KOPT-K1 (cell line): ENCODE measurements around the gene PIK3AP1.

Source experiments
- H3K27ac ChIP-seq: fragments of 200-600 bp; sonication (generic); 2 replicates; pipeline ENCODE4 v1.5.1; 2016; ENCODE audit warnings: antibody characterized with exemption, mild to moderate bottlenecking, low read depth, low read length; ENCODE audit not compliant: poor library complexity, severe bottlenecking
- H3K36me3 ChIP-seq: fragments of 200-600 bp; sonication (generic); 2 replicates; pipeline ENCODE4 v1.5.1; 2017; ENCODE audit warnings: antibody characterized with exemption, mild to moderate bottlenecking, low read length, moderate library complexity; ENCODE audit not compliant: insufficient read depth
- H3K9me3 ChIP-seq: fragments of 200-600 bp; sonication (generic); 2 replicates; pipeline ENCODE4 v1.5.1; 2017; ENCODE audit warnings: antibody characterized with exemption, low read length, mild to moderate bottlenecking; ENCODE audit not compliant: insufficient read depth, poor library complexity, severe bottlenecking

The PIK3AP1 gene

GRCh38 chr10:96676272-96677112 is 43.8 kb downstream of the PIK3AP1 start:
- Histone ChIP-seq H3K36me3 (no peaks in the 10 kb centered on the region), H3K9me3 (no peaks in the 10 kb centered on the region), H3K27ac (no peak overlapping the region)

DNA sequence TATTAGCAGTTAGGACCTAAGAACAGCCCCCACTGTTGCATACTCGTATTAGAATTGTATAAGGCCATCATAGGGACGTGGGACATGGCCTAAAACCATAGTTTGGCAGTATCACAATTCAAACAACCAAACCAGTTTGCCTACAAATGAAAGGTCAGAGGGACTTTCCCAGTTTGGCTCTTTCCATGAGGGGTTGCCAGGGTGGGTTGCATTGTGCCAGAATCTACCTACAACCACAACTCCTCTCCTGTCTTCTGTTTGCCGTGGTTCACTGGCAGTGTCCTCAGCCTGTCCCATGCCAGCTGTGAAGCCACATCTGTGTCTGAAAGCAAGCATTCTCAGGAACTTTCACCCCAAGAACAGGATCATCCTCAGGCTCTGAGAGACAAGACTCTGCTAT is 44.5 kb downstream of the PIK3AP1 start:
- H3K9me3 ChIP-seq = no peaks in the 10 kb centered on the region
- H3K27ac ChIP-seq = no peak overlapping the region
- H3K36me3 ChIP-seq = no peaks in the 10 kb centered on the region

GRCh38 chr10:96673318-96674099 is 46.8 kb downstream of the PIK3AP1 start:
- no peaks in the 10 kb centered on the region for H3K9me3 ChIP-seq
- H3K36me3 ChIP-seq = no peaks in the 10 kb centered on the region
- no peak overlapping the region for H3K27ac ChIP-seq

GRCh38 chr10:96672481-96673175 is 47.7 kb downstream of the PIK3AP1 start:
- H3K27ac ChIP-seq = no peak overlapping the region
- H3K9me3 ChIP-seq = no peaks in the 10 kb centered on the region
- H3K36me3 ChIP-seq = no peaks in the 10 kb centered on the region

- Histone ChIP-seq H3K27ac (no peak overlapping the region), H3K36me3 (no peaks in the 10 kb centered on the region)
Measured at GRCh38 chr10:96671211-96671890, 49.0 kb downstream of the PIK3AP1 start.

GRCh38 chr10:96670786-96671185 is 49.5 kb downstream of the PIK3AP1 start:
- H3K36me3 ChIP-seq = no peaks in the 10 kb centered on the region
- H3K27ac ChIP-seq = no peak overlapping the region
- no peaks in the 10 kb centered on the region for H3K9me3 ChIP-seq

More at GRCh38 chr10:96671211-96671890, 49.0 kb downstream of the PIK3AP1 start:
- no peaks in the 10 kb centered on the region for H3K9me3 ChIP-seq

- no peaks in the 10 kb centered on the region for H3K36me3 ChIP-seq
- no peak overlapping the region for H3K27ac ChIP-seq
- no peaks in the 10 kb centered on the region for H3K9me3 ChIP-seq
Measured at GRCh38 chr10:96667401-96667800, 52.9 kb downstream of the PIK3AP1 start.

- Histone ChIP-seq H3K27ac (no peak overlapping the region), H3K36me3 (no peaks in the 10 kb centered on the region), H3K9me3 (no peaks in the 10 kb centered on the region)
Measured at GRCh38 chr10:96666741-96667140, 53.6 kb downstream of the PIK3AP1 start.

DNA sequence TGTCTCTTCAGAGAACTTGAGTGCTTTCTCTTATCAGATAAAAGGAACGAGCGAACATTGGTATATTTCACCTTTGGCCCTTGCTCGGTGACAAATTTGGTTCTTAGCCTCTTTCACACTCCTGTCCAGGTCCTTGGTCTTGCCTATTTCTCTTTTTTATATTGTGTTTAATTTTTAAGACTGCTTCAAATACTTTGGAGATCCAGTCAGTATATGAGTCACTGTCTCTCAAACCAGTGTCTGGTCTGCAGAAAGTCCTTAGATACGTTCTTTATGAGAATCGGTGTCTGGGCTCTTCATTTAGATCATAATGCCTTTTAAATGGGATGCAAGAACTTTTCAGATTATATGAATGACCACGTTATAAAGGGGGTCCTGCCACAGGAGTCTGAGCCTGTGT is 55.0 kb downstream of the PIK3AP1 start:
- Histone ChIP-seq H3K36me3 (no peaks in the 10 kb centered on the region), H3K27ac (no peak overlapping the region), H3K9me3 (no peaks in the 10 kb centered on the region)

- H3K36me3 ChIP-seq = no peaks in the 10 kb centered on the region
- H3K9me3 ChIP-seq = no peaks in the 10 kb centered on the region
- H3K27ac ChIP-seq = no peak overlapping the region
Measured at GRCh38 chr10:96664563-96664962, 55.8 kb downstream of the PIK3AP1 start.

GRCh38 chr10:96663797-96664196 is 56.5 kb downstream of the PIK3AP1 start:
- Histone ChIP-seq H3K27ac (no peak overlapping the region), H3K36me3 (no peaks in the 10 kb centered on the region), H3K9me3 (no peaks in the 10 kb centered on the region)

GRCh38 chr10:96661632-96662031 is 58.7 kb downstream of the PIK3AP1 start:
- H3K27ac ChIP-seq = no peak overlapping the region
- no peaks in the 10 kb centered on the region for H3K36me3 ChIP-seq
- H3K9me3 ChIP-seq = no peaks in the 10 kb centered on the region

DNA sequence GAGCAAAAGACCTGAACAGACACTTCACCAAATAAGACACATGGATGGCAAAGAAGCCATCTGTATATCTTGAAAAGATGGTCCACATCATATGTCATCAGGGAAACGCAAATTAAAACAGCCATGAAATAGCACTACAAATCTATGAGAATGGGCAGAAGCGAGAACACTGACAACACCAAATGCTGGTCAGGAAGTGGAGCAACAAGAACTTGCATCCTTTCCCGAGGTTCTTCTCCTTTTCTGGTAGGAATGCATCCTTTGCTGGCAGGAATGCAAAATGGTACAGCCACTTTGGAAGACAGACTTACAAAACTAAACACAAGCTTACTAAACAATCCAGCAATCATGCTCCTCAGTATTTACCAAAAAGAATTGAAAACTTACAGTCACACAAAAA is 60.0 kb downstream of the PIK3AP1 start:
- no peak overlapping the region for H3K27ac ChIP-seq
- H3K36me3 ChIP-seq = no peaks in the 10 kb centered on the region

GRCh38 chr10:96658844-96659243 is 61.5 kb downstream of the PIK3AP1 start:
- Histone ChIP-seq H3K36me3 (no peaks in the 10 kb centered on the region), H3K27ac (no peak overlapping the region)

More for the DNA sequence above, 60.0 kb downstream of the PIK3AP1 start:
- no peaks in the 10 kb centered on the region for H3K9me3 ChIP-seq

DNA sequence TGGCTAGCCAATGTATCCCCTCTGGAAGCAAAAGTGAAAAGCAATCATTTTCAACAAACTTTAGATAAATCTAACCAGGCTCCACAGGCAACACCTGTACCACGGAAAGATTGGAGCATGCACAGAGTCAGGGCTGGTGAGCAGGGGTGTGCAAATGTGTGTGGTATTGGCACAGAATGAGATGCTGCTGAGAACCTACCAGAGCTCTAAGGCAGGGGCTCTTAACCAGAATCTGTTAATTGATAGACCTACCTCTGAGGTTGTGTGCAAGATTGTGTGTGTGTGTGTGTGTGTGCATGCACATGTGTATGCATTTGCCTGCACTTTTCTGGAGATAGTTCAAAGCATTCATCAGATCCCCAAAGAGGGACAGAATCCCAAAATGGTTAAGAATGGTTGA is 62.9 kb downstream of the PIK3AP1 start:
- H3K36me3 ChIP-seq = no peaks in the 10 kb centered on the region
- no peak overlapping the region for H3K27ac ChIP-seq

More at GRCh38 chr10:96658844-96659243, 61.5 kb downstream of the PIK3AP1 start:
- no peaks in the 10 kb centered on the region for H3K9me3 ChIP-seq

More for the DNA sequence above, 62.9 kb downstream of the PIK3AP1 start:
- no peaks in the 10 kb centered on the region for H3K9me3 ChIP-seq
